Neuronal stem cell (in vitro differentiated cells): ENCODE measurements around the gene UNC5C.

Experiments
- DNase-seq: peaks from one replicate; pipeline ENCODE4 v3.0.0-alpha.2; 2013; ENCODE audit warnings: low spot score
- H2AFZ ChIP-seq: one replicate; pipeline ENCODE4 v1.6.1; 2013; ENCODE audit warnings: mild to moderate bottlenecking, low read length, inconsistent platforms
- H2AK5ac ChIP-seq: 2 replicates; pipeline ENCODE4 v1.6.1; 2013; ENCODE audit warnings: low read depth, mild to moderate bottlenecking, inconsistent platforms, low read length, moderate library complexity, mixed read lengths
- H2BK120ac ChIP-seq: 2 replicates; pipeline ENCODE4 v1.6.1; 2013; ENCODE audit warnings: low read depth, mild to moderate bottlenecking, inconsistent platforms, low read length, moderate library complexity, mixed read lengths
- H2BK12ac ChIP-seq: one replicate; pipeline ENCODE4 v1.6.1; 2013; ENCODE audit warnings: low read length, inconsistent platforms
- H2BK15ac ChIP-seq: 2 replicates; pipeline ENCODE4 v1.6.1; 2013; ENCODE audit warnings: mild to moderate bottlenecking, low read length, inconsistent platforms, mixed read lengths
- H2BK5ac ChIP-seq: one replicate; pipeline ENCODE4 v1.6.1; 2013; ENCODE audit warnings: inconsistent platforms, mild to moderate bottlenecking, low read length, moderate library complexity
- H3K14ac ChIP-seq: one replicate; pipeline ENCODE4 v1.6.1; 2013; ENCODE audit warnings: low read length, inconsistent platforms
- H3K18ac ChIP-seq: 2 replicates; pipeline ENCODE4 v1.6.1; 2013; ENCODE audit warnings: low read length, inconsistent platforms
- H3K23ac ChIP-seq: 2 replicates; pipeline ENCODE4 v1.6.1; 2013; ENCODE audit warnings: low read depth, mild to moderate bottlenecking, mixed read lengths, low read length, inconsistent platforms; ENCODE audit not compliant: poor library complexity
- H3K27ac ChIP-seq: replicated peaks from 3 replicates; pipeline ENCODE4 v1.5.1; 2013; ENCODE audit warnings: low read length, inconsistent platforms
- H3K27me3 ChIP-seq, 3 experiments: 2 replicates each; pipeline ENCODE4 v1.6.1; 2013; ENCODE audit warnings: low read length in 3 of 3, mild to moderate bottlenecking in 2 of 3, inconsistent platforms in 1 of 3, low read depth in 1 of 3, mixed read lengths in 1 of 3, moderate library complexity in 1 of 3; ENCODE audit not compliant: control insufficient read depth in 3 of 3, insufficient read depth in 3 of 3
- H3K36me3 ChIP-seq, 2 donors: replicated peaks in 1 of 2; 2 replicates each; pipeline ENCODE4 v1.6.1; 2013; ENCODE audit warnings: low read length in 2 of 2; ENCODE audit not compliant: control insufficient read depth in 2 of 2, insufficient read depth in 2 of 2
- H3K4ac ChIP-seq: 2 replicates; pipeline ENCODE4 v1.6.1; 2013; ENCODE audit warnings: inconsistent platforms, mild to moderate bottlenecking, low read length, moderate library complexity
- H3K4me1 ChIP-seq, 2 donors: 1 replicate in 1 of 2; 2 replicates in 1 of 2; pipeline ENCODE4 v1.6.1; 2013; ENCODE audit warnings: low read length in 2 of 2, low read depth in 1 of 2; ENCODE audit not compliant: control insufficient read depth in 2 of 2, insufficient read depth in 1 of 2
- H3K4me2 ChIP-seq: one replicate; pipeline ENCODE4 v1.6.1; 2013; ENCODE audit warnings: mild to moderate bottlenecking, low read length, inconsistent platforms; ENCODE audit not compliant: insufficient read depth, poor library complexity, severe bottlenecking
- H3K4me3 ChIP-seq, 2 donors: 2 replicates each; pipeline ENCODE4 v1.5.1; 2013; ENCODE audit warnings: low read length in 2 of 2, mild to moderate bottlenecking in 2 of 2, inconsistent platforms in 1 of 2, moderate library complexity in 1 of 2
- H3K79me1 ChIP-seq: one replicate; pipeline ENCODE4 v1.6.1; 2013; ENCODE audit warnings: low read depth, mild to moderate bottlenecking, inconsistent platforms, low read length, moderate library complexity
- H3K9ac ChIP-seq: one replicate; pipeline ENCODE4 v1.6.1; 2013; ENCODE audit warnings: mild to moderate bottlenecking, low read depth, low read length, inconsistent platforms; ENCODE audit not compliant: poor library complexity
- H3K9me3 ChIP-seq, 2 donors: replicated peaks in 1 of 2; 2 replicates each; pipeline versions ENCODE3 to v1.6.1; 2013; ENCODE audit warnings: low read length in 2 of 2, mild to moderate bottlenecking in 2 of 2, inconsistent platforms in 1 of 2, low read depth in 1 of 2, mixed read lengths in 1 of 2, moderate library complexity in 1 of 2; ENCODE audit not compliant: control insufficient read depth in 2 of 2, insufficient read depth in 1 of 2
- H4K8ac ChIP-seq: one replicate; pipeline ENCODE4 v1.6.1; 2013; ENCODE audit warnings: low read depth, mild to moderate bottlenecking, inconsistent platforms, low read length, moderate library complexity
- H4K91ac ChIP-seq: one replicate; pipeline ENCODE4 v1.6.1; 2013; ENCODE audit warnings: low read length, low read depth, mild to moderate bottlenecking, inconsistent platforms; ENCODE audit not compliant: poor library complexity
- WGBS, 2 donors: extraction: QIAGEN DNeasy Blood & Tissue Kit; methylation state at CpG; one replicate each; pipeline ENCODE4 v1.1.7; 2013; ENCODE audit warnings: missing lambda C conversion rate in 2 of 2, mixed read lengths in 1 of 2; ENCODE audit not compliant: insufficient read length in 2 of 2, insufficient replicate concordance in 1 of 2; ENCODE audit errors: extremely low coverage in 2 of 2; 5-methylcytosine and 5-hydroxymethylcytosine counted together

The UNC5C gene

DNA sequence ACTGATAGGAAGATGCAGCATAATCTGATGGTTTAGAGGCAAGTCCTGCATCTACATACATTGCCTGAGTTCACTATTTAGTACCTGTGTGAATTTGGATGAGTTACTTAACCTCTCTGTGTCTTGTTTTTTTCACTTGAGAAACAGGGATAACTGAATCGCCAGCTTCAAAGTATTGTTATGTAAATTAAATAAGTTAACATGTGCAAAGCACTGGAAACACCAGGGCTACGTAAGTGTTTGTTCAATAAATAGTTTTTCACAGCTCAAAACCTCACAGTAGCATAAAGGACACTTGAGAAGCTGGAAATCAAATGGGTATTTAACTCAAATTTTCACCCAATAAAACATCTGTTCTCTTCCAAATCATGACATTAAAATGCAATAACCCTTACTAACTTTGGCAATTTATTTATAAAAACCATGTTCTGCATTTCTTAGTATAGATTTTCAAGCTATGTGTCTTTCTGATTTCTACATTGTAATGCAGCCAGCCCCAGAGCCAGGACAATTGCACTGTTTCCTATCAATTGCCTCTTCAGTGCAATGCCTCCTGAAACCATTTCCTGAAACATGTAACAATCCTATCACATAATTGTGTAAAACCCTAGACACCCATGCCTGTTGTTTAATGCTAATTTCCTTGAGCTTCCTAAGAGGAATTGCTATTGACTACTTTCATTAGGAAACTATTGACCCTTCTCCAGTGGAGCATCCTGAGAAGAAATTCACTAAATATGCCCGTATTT lies 177.1 kb downstream of the UNC5C start:
- no peak overlapping the region for H2AK5ac ChIP-seq
- no CpG with 5 or more reads among the region's 3 CpGs for WGBS, 2 donors
- H3K14ac ChIP-seq = no peak overlapping the region
- H3K9ac ChIP-seq = no peak overlapping the region
- H3K27ac ChIP-seq = no peak overlapping the region
- no peak overlapping the region for H4K91ac ChIP-seq
- no peak overlapping the region for H2BK12ac ChIP-seq
- no peak overlapping the region for H3K4me2 ChIP-seq
- H3K23ac ChIP-seq = no peak overlapping the region
- H3K79me1 ChIP-seq = no peaks in the 10 kb centered on the region
- no peak overlapping the region for H2BK120ac ChIP-seq
- H4K8ac ChIP-seq = no peak overlapping the region
- no peak overlapping the region for H2AFZ ChIP-seq
- H3K18ac ChIP-seq = no peak overlapping the region
- no peak overlapping the region for H2BK5ac ChIP-seq
- H2BK15ac ChIP-seq = no peak overlapping the region
- H3K36me3 ChIP-seq = no peaks in the 10 kb centered on the region
- no peak overlapping the region for H3K4ac ChIP-seq
- DNase-seq = no peak
- no peaks in the 10 kb centered on the region for H3K27me3 ChIP-seq
- H3K4me1 ChIP-seq = peaks cover 0 to 6% of the 10 kb centered on the region in 2 donors
- no peaks in the 10 kb centered on the region for H3K9me3 ChIP-seq
- H3K4me3 ChIP-seq = no peak overlapping the region

DNA sequence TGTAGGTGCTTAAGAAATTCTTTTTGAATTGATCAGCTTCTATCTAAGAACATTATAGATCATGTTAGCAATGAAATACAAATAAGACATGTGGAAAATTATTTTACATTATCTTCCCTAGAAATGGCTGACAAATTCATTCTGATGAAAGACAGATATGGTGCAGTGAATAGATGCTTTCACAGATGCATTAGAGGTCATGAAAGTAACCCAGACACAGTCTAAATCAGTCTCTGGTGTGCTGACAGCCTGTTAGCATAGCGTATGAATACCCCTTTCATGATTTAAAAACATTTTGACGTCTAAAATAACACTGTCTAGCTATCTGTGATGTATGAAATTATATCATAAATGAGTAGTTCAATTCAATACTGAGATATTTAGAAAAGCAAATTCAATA lies 180.9 kb downstream of the UNC5C start:
- Histone ChIP-seq H2BK5ac (no peak overlapping the region), H3K14ac (no peak overlapping the region), H3K9ac (no peak overlapping the region), H3K4ac (no peak overlapping the region), H2AFZ (no peak overlapping the region), H3K79me1 (no peaks in the 10 kb centered on the region), H3K36me3 (no peaks in the 10 kb centered on the region), H2BK120ac (no peak overlapping the region), H3K4me3 (no peak overlapping the region), H2BK15ac (no peak overlapping the region), H3K18ac (no peak overlapping the region), H4K91ac (no peak overlapping the region), H2AK5ac (no peak overlapping the region), H4K8ac (no peak overlapping the region), H2BK12ac (no peak overlapping the region), H3K27ac (no peak overlapping the region), H3K4me2 (no peak overlapping the region), H3K23ac (no peak overlapping the region), H3K9me3 (no peaks in the 10 kb centered on the region), H3K4me1 (peaks cover 3 to 6% of the 10 kb centered on the region in 2 donors), H3K27me3 (no peaks in the 10 kb centered on the region)
- DNase-seq = no peak
- no CpG with 5 or more reads among the region's 2 CpGs for WGBS, 2 donors

DNA sequence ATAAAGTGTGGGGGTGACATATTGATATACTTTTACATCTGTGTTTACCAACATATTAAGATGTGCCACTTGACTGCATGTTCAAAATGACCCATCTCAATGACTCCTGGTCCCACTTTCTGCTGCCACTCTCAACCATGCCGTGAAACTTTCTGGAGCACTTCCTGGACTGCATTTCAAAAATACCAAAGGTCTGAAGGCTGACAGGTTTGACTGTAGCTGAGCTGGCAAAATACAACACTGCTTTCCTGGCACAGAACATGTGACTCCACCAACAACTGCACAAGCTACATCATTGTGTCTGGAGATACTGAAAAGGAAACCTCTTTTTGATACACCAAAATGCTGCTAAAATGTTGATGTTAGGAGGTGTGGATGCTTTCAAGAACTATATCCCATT lies 184.8 kb downstream of the UNC5C start:
- peaks cover 0 to 4% of the 10 kb centered on the region in 2 donors for H3K9me3 ChIP-seq
- no peak overlapping the region for H2BK15ac ChIP-seq
- H3K4ac ChIP-seq = no peak overlapping the region
- H3K18ac ChIP-seq = no peak overlapping the region
- H3K27ac ChIP-seq = no peak overlapping the region
- no peak overlapping the region for H3K9ac ChIP-seq
- H2AK5ac ChIP-seq = no peak overlapping the region
- DNase-seq = no peak
- H3K36me3 ChIP-seq = no peaks in the 10 kb centered on the region
- no peak overlapping the region for H2BK120ac ChIP-seq
- H2BK12ac ChIP-seq = no peak overlapping the region
- no peak overlapping the region for H3K4me2 ChIP-seq
- no peak overlapping the region for H4K8ac ChIP-seq
- no peak overlapping the region for H4K91ac ChIP-seq
- H3K23ac ChIP-seq = no peak overlapping the region
- WGBS, 2 donors = no CpG with 5 or more reads among the region's 1 CpG
- H3K4me1 ChIP-seq = peaks cover under 1 to 3% of the 10 kb centered on the region in 2 donors
- H2AFZ ChIP-seq = no peak overlapping the region
- H3K79me1 ChIP-seq = no peaks in the 10 kb centered on the region
- H3K14ac ChIP-seq = no peak overlapping the region
- no peaks in the 10 kb centered on the region for H3K27me3 ChIP-seq
- no peak overlapping the region for H2BK5ac ChIP-seq
- H3K4me3 ChIP-seq = no peak overlapping the region

DNA sequence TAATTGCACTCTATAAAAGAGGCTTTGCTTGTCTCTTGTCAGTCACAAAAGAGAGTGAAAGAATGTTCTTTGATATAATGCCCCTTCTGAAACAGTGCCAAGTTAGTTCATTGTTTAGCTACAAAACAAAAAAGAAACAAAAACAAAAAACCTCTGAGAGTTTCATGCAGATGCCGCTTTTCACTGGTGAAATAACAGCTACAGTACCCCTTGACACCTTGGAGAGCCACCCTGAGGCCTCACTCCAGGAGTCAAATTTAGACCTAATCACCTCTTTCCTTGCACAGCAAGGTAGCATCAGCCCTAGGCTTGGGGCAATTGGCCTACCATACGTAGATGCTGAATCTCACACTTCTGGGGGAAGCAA lies 185.2 kb downstream of the UNC5C start:
- no peaks in the 10 kb centered on the region for H3K36me3 ChIP-seq
- no peak overlapping the region for H3K4me3 ChIP-seq
- peaks cover 2 to 3% of the 10 kb centered on the region in 2 donors for H3K4me1 ChIP-seq
- no peak overlapping the region for H3K27ac ChIP-seq
- no peak overlapping the region for H3K18ac ChIP-seq
- H4K91ac ChIP-seq = no peak overlapping the region
- no peak overlapping the region for H2BK15ac ChIP-seq
- no peak overlapping the region for H3K4ac ChIP-seq
- no peak overlapping the region for H3K23ac ChIP-seq
- H2BK5ac ChIP-seq = no peak overlapping the region
- H4K8ac ChIP-seq = no peak overlapping the region
- no peaks in the 10 kb centered on the region for H3K79me1 ChIP-seq
- H3K14ac ChIP-seq = no peak overlapping the region
- H2BK12ac ChIP-seq = no peak overlapping the region
- H3K27me3 ChIP-seq = no peaks in the 10 kb centered on the region
- no peak for DNase-seq
- WGBS, 2 donors = no CpG with 5 or more reads among the region's 2 CpGs
- peaks cover 0 to 4% of the 10 kb centered on the region in 2 donors for H3K9me3 ChIP-seq
- no peak overlapping the region for H3K4me2 ChIP-seq
- no peak overlapping the region for H2AK5ac ChIP-seq
- no peak overlapping the region for H2BK120ac ChIP-seq
- no peak overlapping the region for H2AFZ ChIP-seq
- H3K9ac ChIP-seq = no peak overlapping the region
